Trophoblast cell (in vitro differentiated cells and primary cell): ENCODE data around the gene SLC39A5.

ENCODE experiments used
- DNase-seq, 2 donors: peaks; one replicate each; pipeline ENCODE4 v3.0.0-alpha.2; 2016
- H2AFZ ChIP-seq: 2 replicates; pipeline ENCODE4 v1.6.1; 2013; ENCODE audit warnings: low read length, moderate library complexity, mild to moderate bottlenecking; ENCODE audit not compliant: insufficient read depth, poor library complexity
- H2AK5ac ChIP-seq: 2 replicates; pipeline ENCODE4 v1.6.1; 2013; ENCODE audit warnings: mild to moderate bottlenecking, low read length
- H2BK120ac ChIP-seq: 2 replicates; pipeline ENCODE4 v1.6.1; 2013; ENCODE audit warnings: low read length, mild to moderate bottlenecking, moderate library complexity; ENCODE audit not compliant: insufficient read depth, poor library complexity
- H2BK12ac ChIP-seq: 2 replicates; pipeline ENCODE4 v1.6.1; 2013; ENCODE audit warnings: mild to moderate bottlenecking, low read length, moderate library complexity
- H2BK5ac ChIP-seq: 2 replicates; pipeline ENCODE4 v1.6.1; 2013; ENCODE audit warnings: low read length, low read depth, moderate library complexity, mild to moderate bottlenecking; ENCODE audit not compliant: poor library complexity
- H3K14ac ChIP-seq: 2 replicates; pipeline ENCODE4 v1.6.1; 2013; ENCODE audit warnings: mild to moderate bottlenecking, low read length
- H3K18ac ChIP-seq: 2 replicates; pipeline ENCODE4 v1.6.1; 2013; ENCODE audit warnings: mild to moderate bottlenecking, low read length
- H3K23ac ChIP-seq: 2 replicates; pipeline ENCODE4 v1.6.1; 2013; ENCODE audit warnings: low read length
- H3K27ac ChIP-seq: 2 replicates; pipeline ENCODE4 v1.5.1; 2013; ENCODE audit warnings: low read depth, mild to moderate bottlenecking, inconsistent platforms, low read length, moderate library complexity
- H3K27me3 ChIP-seq: 2 replicates; pipeline ENCODE4 v1.6.1; 2013; ENCODE audit warnings: inconsistent platforms, mild to moderate bottlenecking, low read length, moderate library complexity; ENCODE audit not compliant: insufficient read depth
- H3K36me3 ChIP-seq, 2 experiments: 1 replicate in 1 of 2; 2 replicates in 1 of 2; pipeline ENCODE4 v1.6.1; 2013; ENCODE audit warnings: low read length in 2 of 2, mild to moderate bottlenecking in 2 of 2, moderate library complexity in 1 of 2; ENCODE audit not compliant: insufficient read depth in 2 of 2, control insufficient read depth in 1 of 2
- H3K4ac ChIP-seq: 2 replicates; pipeline ENCODE4 v1.6.1; 2013; ENCODE audit warnings: low read depth, mild to moderate bottlenecking, low read length, moderate library complexity
- H3K4me1 ChIP-seq, 2 experiments: 1 replicate in 1 of 2; 2 replicates in 1 of 2; pipeline ENCODE4 v1.6.1; 2013; ENCODE audit warnings: low read length in 2 of 2, mild to moderate bottlenecking in 2 of 2, moderate library complexity in 1 of 2; ENCODE audit not compliant: insufficient read depth in 2 of 2, control insufficient read depth in 1 of 2
- H3K4me2 ChIP-seq: 2 replicates; pipeline ENCODE4 v1.6.1; 2013; ENCODE audit warnings: inconsistent platforms, mild to moderate bottlenecking, low read length, moderate library complexity
- H3K4me3 ChIP-seq: 2 replicates; pipeline ENCODE4 v1.5.1; 2013; ENCODE audit warnings: mild to moderate bottlenecking, low read depth, low read length, inconsistent platforms
- H3K79me1 ChIP-seq: one replicate; pipeline ENCODE4 v1.6.1; 2013; ENCODE audit warnings: low read length
- H3K79me2 ChIP-seq: 2 replicates; pipeline ENCODE4 v1.6.1; 2013; ENCODE audit warnings: low read length, mild to moderate bottlenecking; ENCODE audit not compliant: control insufficient read depth, insufficient read depth, poor library complexity
- H3K9ac ChIP-seq: 2 replicates; pipeline ENCODE4 v1.6.1; 2013; ENCODE audit warnings: mild to moderate bottlenecking, low read length
- H3K9me3 ChIP-seq: 2 replicates; pipeline ENCODE4 v1.6.1; 2013; ENCODE audit warnings: low read depth, mild to moderate bottlenecking, control low read depth, inconsistent platforms, low read length; ENCODE audit not compliant: insufficient read depth
- H4K12ac ChIP-seq: 2 replicates; pipeline ENCODE4 v1.6.1; 2013; ENCODE audit warnings: low read depth, mild to moderate bottlenecking, low read length, moderate library complexity
- H4K8ac ChIP-seq: 2 replicates; pipeline ENCODE4 v1.6.1; 2013; ENCODE audit warnings: low read depth, mild to moderate bottlenecking, low read length, moderate library complexity
- H4K91ac ChIP-seq: one replicate; pipeline ENCODE4 v1.6.1; 2013; ENCODE audit warnings: low read depth, mild to moderate bottlenecking, low read length, moderate library complexity
- WGBS: extraction: QIAGEN DNeasy Blood & Tissue Kit; methylation state at CpG from one replicate; pipeline ENCODE4 v1.1.7; 2013; ENCODE audit warnings: missing lambda C conversion rate; ENCODE audit not compliant: insufficient read length, insufficient coverage; ENCODE audit errors: extremely low coverage; 5-methylcytosine and 5-hydroxymethylcytosine counted together

Gene SLC39A5

GRCh38 chr12:56202366-56202765 is 27.5 kb upstream of the SLC39A5 start:
- H3K23ac ChIP-seq: no peak overlapping the region
- no peak for DNase-seq
- peaks cover 8 to 9% of the 10 kb centered on the region in 2 experiments for H3K4me1 ChIP-seq
- H3K4me3 ChIP-seq: no peak overlapping the region
- no peak overlapping the region for H4K8ac ChIP-seq
- no peak overlapping the region for H3K18ac ChIP-seq
- H3K14ac ChIP-seq: no peak overlapping the region
- no peak overlapping the region for H4K12ac ChIP-seq
- H3K9me3 ChIP-seq: no peaks in the 10 kb centered on the region
- no peak overlapping the region for H2AK5ac ChIP-seq
- H3K36me3 ChIP-seq: peaks cover 7 to 17% of the 10 kb centered on the region in 2 experiments
- H3K4me2 ChIP-seq: no peak overlapping the region
- H2BK120ac ChIP-seq: no peak overlapping the region
- no peak overlapping the region for H3K9ac ChIP-seq
- H3K4ac ChIP-seq: no peak overlapping the region
- peaks cover 3% of the 10 kb centered on the region for H3K79me1 ChIP-seq
- H3K27me3 ChIP-seq: no peaks in the 10 kb centered on the region
- H2AFZ ChIP-seq: no peak overlapping the region
- no peak overlapping the region for H3K27ac ChIP-seq
- H2BK12ac ChIP-seq: no peak overlapping the region
- H3K79me2 ChIP-seq: no peaks in the 10 kb centered on the region
- WGBS: no CpG with 5 or more reads among the region's 1 CpG
- H4K91ac ChIP-seq: no peak overlapping the region
- no peak overlapping the region for H2BK5ac ChIP-seq

DNA sequence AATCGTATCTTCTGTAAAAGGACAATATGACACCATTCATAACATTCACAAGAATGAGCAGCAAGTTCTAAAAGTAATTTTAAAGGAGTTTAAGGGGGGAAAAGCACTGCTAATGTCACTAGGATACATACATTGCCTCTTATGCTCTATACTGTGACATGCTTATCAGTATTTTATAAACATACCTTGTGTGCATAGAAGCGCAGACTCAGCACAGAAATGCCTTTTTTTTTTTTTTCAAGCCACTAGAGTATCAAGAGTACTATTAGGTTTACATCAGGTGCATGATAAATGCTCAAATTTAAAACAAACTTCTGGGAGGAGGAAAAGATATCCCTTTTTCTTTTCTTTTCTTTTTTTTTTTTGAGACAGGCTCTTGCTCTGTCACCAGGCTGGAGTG is 27.0 kb upstream of the SLC39A5 start:
- Histone ChIP-seq H3K36me3 (peaks cover 10 to 22% of the 10 kb centered on the region in 2 experiments), H3K27ac (no peak overlapping the region), H2BK120ac (no peak overlapping the region), H3K18ac (no peak overlapping the region), H3K9ac (no peak overlapping the region), H2AK5ac (no peak overlapping the region), H2BK5ac (no peak overlapping the region), H4K91ac (no peak overlapping the region), H4K8ac (no peak overlapping the region), H3K27me3 (no peaks in the 10 kb centered on the region), H3K79me2 (no peaks in the 10 kb centered on the region), H3K14ac (no peak overlapping the region), H3K23ac (no peak overlapping the region), H3K4me2 (no peak overlapping the region), H4K12ac (no peak overlapping the region), H3K9me3 (no peaks in the 10 kb centered on the region), H3K4ac (no peak overlapping the region), H3K4me1 (peaks cover 4 to 5% of the 10 kb centered on the region in 2 experiments), H3K4me3 (no peak overlapping the region), H3K79me1 (peaks cover 3% of the 10 kb centered on the region), H2AFZ (no peak overlapping the region), H2BK12ac (no peak overlapping the region)
- DNase-seq: no peak
- WGBS: no CpG with 5 or more reads among the region's 2 CpGs

GRCh38 chr12:56204275-56204674 is 25.6 kb upstream of the SLC39A5 start:
- Histone ChIP-seq H2AK5ac (no peak overlapping the region), H3K79me1 (no peaks in the 10 kb centered on the region), H2BK12ac (no peak overlapping the region), H3K9ac (no peak overlapping the region), H3K9me3 (peaks cover 2% of the 10 kb centered on the region), H3K27ac (no peak overlapping the region), H3K4me2 (no peak overlapping the region), H3K4me1 (no peaks in the 10 kb centered on the region), H3K4me3 (no peak overlapping the region), H3K27me3 (no peaks in the 10 kb centered on the region), H2BK120ac (no peak overlapping the region), H3K14ac (no peak overlapping the region), H3K18ac (no peak overlapping the region), H2AFZ (no peak overlapping the region), H3K4ac (no peak overlapping the region), H3K23ac (no peak overlapping the region), H2BK5ac (no peak overlapping the region), H4K12ac (no peak overlapping the region), H3K36me3 (peaks cover 15 to 26% of the 10 kb centered on the region in 2 experiments), H4K91ac (no peak overlapping the region), H3K79me2 (no peaks in the 10 kb centered on the region), H4K8ac (no peak overlapping the region)
- no peak for DNase-seq

- no peak overlapping the region for H3K4ac ChIP-seq
- H2BK5ac ChIP-seq: no peak overlapping the region
- H3K18ac ChIP-seq: no peak overlapping the region
- peaks cover 22 to 31% of the 10 kb centered on the region in 2 experiments for H3K36me3 ChIP-seq
- no peaks in the 10 kb centered on the region for H3K4me1 ChIP-seq
- H3K23ac ChIP-seq: no peak overlapping the region
- H3K79me1 ChIP-seq: no peaks in the 10 kb centered on the region
- H3K4me3 ChIP-seq: no peak overlapping the region
- H3K27me3 ChIP-seq: no peaks in the 10 kb centered on the region
- no peak overlapping the region for H3K9ac ChIP-seq
- peaks cover 5% of the 10 kb centered on the region for H3K9me3 ChIP-seq
- H2AFZ ChIP-seq: no peak overlapping the region
- no peak overlapping the region for H4K91ac ChIP-seq
- H3K27ac ChIP-seq: no peak overlapping the region
- no peak overlapping the region for H4K8ac ChIP-seq
- H2BK12ac ChIP-seq: no peak overlapping the region
- H3K14ac ChIP-seq: no peak overlapping the region
- no peak overlapping the region for H3K4me2 ChIP-seq
- H2BK120ac ChIP-seq: no peak overlapping the region
- H2AK5ac ChIP-seq: no peak overlapping the region
- H4K12ac ChIP-seq: no peak overlapping the region
- no peaks in the 10 kb centered on the region for H3K79me2 ChIP-seq
- no peak for DNase-seq
Measured at GRCh38 chr12:56205445-56205844, 24.4 kb upstream of the SLC39A5 start.
